IMR-90 (cell line): Measurements from ENCODE around the gene DHCR7. TPM values are rescaled to one million over a fixed set of nuclear protein-coding genes. Genes with fewer than 3 reads are reported as not detected.

Experiments
- ATAC-seq: fragments of 200-7000 bp; cut with Tn5 transposase; 2 replicates; pipeline ENCODE4 v1.9.1; 2020; ENCODE audit warnings: low read depth, mild to moderate bottlenecking, moderate library complexity
- BruUV-seq: library from RNA; stranded (reverse); fragments of 400-500 nt; replicated peaks from 2 replicates; lab custom pipeline; 2021; lab: Mats Ljungman, UMichigan
- CTCF ChIA-PET: fragments of 300-600 bp; formaldehyde crosslinking; extraction: SDS; loops from one replicate; lab custom pipeline; 2021; ENCODE audit warnings: antibody characterized with exemption; lab: Yijun Ruan, JAX
- POLR2A ChIA-PET: fragments of 300-600 bp; sonication (Branson Sonifier 250); formaldehyde crosslinking; loops from one replicate; lab custom pipeline; 2022; ENCODE audit warnings: antibody characterized with exemption; ENCODE audit not compliant: unreplicated experiment; lab: Charles Lee
- DNase-seq: peaks from one replicate; pipeline ENCODE4 v3.0.0; 2013
- H2AFZ ChIP-seq: replicated peaks from 2 replicates; pipeline ENCODE3; 2013; ENCODE audit warnings: low read length, mild to moderate bottlenecking; ENCODE audit not compliant: poor library complexity
- H2AK5ac ChIP-seq: 2 replicates; pipeline ENCODE4 v1.6.1; 2013; ENCODE audit warnings: low read depth, low read length, inconsistent platforms
- H2AK9ac ChIP-seq: replicated peaks from 2 replicates; pipeline ENCODE3; 2013; ENCODE audit warnings: mild to moderate bottlenecking, low read depth, low read length, moderate library complexity; ENCODE audit not compliant: poor library complexity
- H2BK120ac ChIP-seq: 2 replicates; pipeline ENCODE4 v1.6.1; 2013; ENCODE audit warnings: low read depth, low read length, inconsistent platforms
- H2BK15ac ChIP-seq: 3 replicates; pipeline ENCODE4 v1.6.1; 2013; ENCODE audit warnings: low read depth, low read length, inconsistent platforms
- H2BK20ac ChIP-seq: 2 replicates; pipeline ENCODE4 v1.6.1; 2013; ENCODE audit warnings: low read depth, mild to moderate bottlenecking, inconsistent platforms, low read length, moderate library complexity
- H2BK5ac ChIP-seq: 2 replicates; pipeline ENCODE4 v1.6.1; 2013; ENCODE audit warnings: mild to moderate bottlenecking, low read depth, low read length, inconsistent platforms; ENCODE audit not compliant: poor library complexity, severe bottlenecking
- H3K14ac ChIP-seq: replicated peaks from 2 replicates; pipeline ENCODE4 v1.6.1; 2013; ENCODE audit warnings: low read depth, low read length, inconsistent platforms
- H3K18ac ChIP-seq: 2 replicates; pipeline ENCODE4 v1.6.1; 2013; ENCODE audit warnings: low read depth, low read length, control low read depth
- H3K23ac ChIP-seq: 2 replicates; pipeline ENCODE4 v1.6.1; 2013; ENCODE audit warnings: low read depth, low read length, inconsistent platforms
- H3K27ac ChIP-seq: 2 replicates; pipeline ENCODE4 v1.5.1; 2013; ENCODE audit warnings: mild to moderate bottlenecking, control low read depth, low read length; ENCODE audit not compliant: insufficient read depth
- H3K27me3 ChIP-seq: 2 replicates; pipeline ENCODE4 v1.6.1; 2013; ENCODE audit warnings: low read length; ENCODE audit not compliant: control insufficient read depth, insufficient read depth
- H3K36me3 ChIP-seq: 2 replicates; pipeline ENCODE4 v1.6.1; 2013; ENCODE audit warnings: low read length, mixed read lengths; ENCODE audit not compliant: control insufficient read depth, insufficient read depth
- H3K4ac ChIP-seq: 2 replicates; pipeline ENCODE4 v1.6.1; 2013; ENCODE audit warnings: low read depth, low read length, inconsistent platforms
- H3K4me1 ChIP-seq: 2 replicates; pipeline ENCODE4 v1.6.1; 2013; ENCODE audit warnings: low read length, mixed read lengths; ENCODE audit not compliant: control insufficient read depth, insufficient read depth
- H3K4me2 ChIP-seq: 2 replicates; pipeline ENCODE4 v1.6.1; 2013; ENCODE audit warnings: low read depth, mild to moderate bottlenecking, control low read depth, low read length, moderate library complexity
- H3K4me3 ChIP-seq: 2 replicates; pipeline ENCODE4 v1.5.1; 2013; ENCODE audit warnings: low read depth, mild to moderate bottlenecking, control low read depth, low read length, moderate library complexity; ENCODE audit not compliant: insufficient read depth
- H3K56ac ChIP-seq: 2 replicates; pipeline ENCODE4 v1.6.1; 2013; ENCODE audit warnings: low read length, inconsistent platforms; ENCODE audit not compliant: insufficient read depth; ENCODE audit errors: extremely low read depth
- H3K79me1 ChIP-seq, 2 experiments: 2 replicates each; pipeline ENCODE4 v1.6.1; 2013; ENCODE audit warnings: low read length in 2 of 2, inconsistent platforms in 1 of 2, low read depth in 1 of 2
- H3K9ac ChIP-seq: 2 replicates; pipeline ENCODE4 v1.6.1; 2013; ENCODE audit warnings: low read depth, low read length, control low read depth
- H3K9me1 ChIP-seq: 2 replicates; pipeline ENCODE4 v1.6.1; 2013; ENCODE audit warnings: low read length, inconsistent platforms; ENCODE audit not compliant: insufficient read depth
- H3K9me3 ChIP-seq: 2 replicates; pipeline ENCODE4 v1.6.1; 2013; ENCODE audit warnings: low read length; ENCODE audit not compliant: control insufficient read depth, insufficient read depth
- H4K20me1 ChIP-seq: 2 replicates; pipeline ENCODE4 v1.6.1; 2013; ENCODE audit warnings: low read length, inconsistent platforms; ENCODE audit not compliant: insufficient read depth
- H4K5ac ChIP-seq: 2 replicates; pipeline ENCODE4 v1.6.1; 2013; ENCODE audit warnings: mild to moderate bottlenecking, low read depth, low read length, control low read depth
- H4K8ac ChIP-seq, 2 experiments: 2 replicates each; pipeline ENCODE4 v1.6.1; 2013; ENCODE audit warnings: low read depth in 2 of 2, low read length in 2 of 2, control low read depth in 1 of 2, inconsistent platforms in 1 of 2
- H4K91ac ChIP-seq: 2 replicates; pipeline ENCODE4 v1.6.1; 2013; ENCODE audit warnings: low read depth, low read length, inconsistent platforms; ENCODE audit not compliant: insufficient read depth
- BHLHE40 ChIP-seq: fragments of 150-350 bp; IDR thresholded peaks from 2 replicates; pipeline ENCODE4 v1.6.1; 2016; ENCODE audit warnings: mild to moderate bottlenecking, low read depth, low read length
- CHD1 ChIP-seq: IDR thresholded peaks from 2 replicates; pipeline ENCODE4 v1.6.1; 2012; ENCODE audit warnings: low read depth, low read length, improper control_type of control experiment
- ELK1 ChIP-seq: fragments of 150-350 bp; IDR thresholded peaks from 2 replicates; pipeline ENCODE4 v1.6.1; 2016; ENCODE audit warnings: low read depth, mild to moderate bottlenecking, low read length, moderate library complexity, borderline replicate concordance
- MAZ ChIP-seq: IDR thresholded peaks from 2 replicates; pipeline ENCODE4 v1.6.1; 2012; ENCODE audit warnings: low read depth, mild to moderate bottlenecking, low read length, improper control_type of control experiment, moderate library complexity, borderline replicate concordance
- NFE2L2 ChIP-seq: fragments of 150-350 bp; IDR thresholded peaks from 2 replicates; pipeline ENCODE4 v1.6.1; 2016; ENCODE audit warnings: low read depth, mild to moderate bottlenecking, low read length
- POLR2A ChIP-seq: IDR thresholded peaks from 2 replicates; pipeline ENCODE4 v1.6.1; 2012; ENCODE audit warnings: mild to moderate bottlenecking, low read depth, low read length
- RAD21 ChIP-seq: IDR thresholded peaks from 2 replicates; pipeline ENCODE4 v1.6.1; 2012; ENCODE audit warnings: low read length, improper control_type of control experiment
- WGBS, 2 experiments: methylation state at CpG; one replicate each; pipeline versions ENCODE4 v1.1.5 to v1.1.7; 2013; ENCODE audit warnings: missing lambda C conversion rate in 2 of 2; ENCODE audit not compliant: insufficient read length in 1 of 2; ENCODE audit errors: extremely low coverage in 2 of 2; 5-methylcytosine and 5-hydroxymethylcytosine counted together
- dilution Hi-C: fragments of 300-500 bp; cut with HindIII; formaldehyde crosslinking; loops from one replicate; pipeline ENCODE4 v1.14.3; 2018; ENCODE audit warnings: low sequenced_read_pairs; ENCODE audit not compliant: unreplicated experiment
- in situ Hi-C: fragments of 300-500 bp; cut with MboI; formaldehyde crosslinking; loops from 3 replicates; pipeline ENCODE4 v1.14.3; 2019; ENCODE audit warnings: low sequenced_read_pairs, inconsistent platforms, mixed read lengths
- intact Hi-C: fragments of 100-400 bp; cut with micrococcal nuclease; formaldehyde crosslinking; loops from 2 replicates; pipeline ENCODE4 v1.10.0; 2022
- polyA plus RNA-seq, 3 experiments: library from polyadenylated mRNA; depleted of rRNA; stranded (reverse); fragments of >200 nt; gene quantifications; 2 replicates each; pipeline ENCODE4 v1.2.3, GENCODE V29; 2012; ENCODE audit warnings: low replicate concordance in 1 of 3
- total RNA-seq: library from RNA; depleted of rRNA; stranded (reverse); fragments of >200 nt; gene quantifications from 2 replicates; pipeline ENCODE4 v1.2.3, GENCODE V29; 2012

Gene DHCR7
- total and polyA plus RNA-seq, 2 of the 4 experiments (the other 2 are of a cell fraction), result 22.0 to 43.3 TPM

- Histone ChIP-seq H2AFZ (no peak overlapping the region), H3K79me1 (no peaks in the 10 kb centered on the region), H3K36me3 (no peaks in the 10 kb centered on the region), H3K9ac (no peak overlapping the region), H3K4ac (no peak overlapping the region), H2BK5ac (no peak overlapping the region), H3K18ac (no peak overlapping the region), H4K5ac (no peak overlapping the region), H2AK5ac (no peak overlapping the region), H2AK9ac (no peak overlapping the region), H3K23ac (no peak overlapping the region), H2BK20ac (no peak overlapping the region), H3K4me2 (no peak overlapping the region), H3K27me3 (peaks cover 59% of the 10 kb centered on the region), H3K27ac (no peak overlapping the region), H3K4me1 (no peaks in the 10 kb centered on the region), H3K9me3 (peaks cover 13% of the 10 kb centered on the region; the same call in 1 of the 2 replicates), H3K14ac (no peak overlapping the region), H4K91ac (no peak overlapping the region), H3K4me3 (no peak overlapping the region), H4K8ac (no peak overlapping the region), H2BK120ac (no peak overlapping the region), H2BK15ac (no peak overlapping the region), H4K20me1 (no peaks in the 10 kb centered on the region), H3K56ac (no peak overlapping the region), H3K9me1 (no peaks in the 10 kb centered on the region)
- intact Hi-C loops, result no loop called here
- dilution Hi-C loops, result no loop called here
- ChIA-PET POLR2A (no interaction called here), CTCF (no interaction called here)
- no peak for TF ChIP-seq BHLHE40
- no peak for TF ChIP-seq RAD21
- TF ChIP-seq CHD1, result no peak
- no peak for TF ChIP-seq ELK1
- TF ChIP-seq NFE2L2, result no peak
- no peak for TF ChIP-seq MAZ
- no peak for TF ChIP-seq POLR2A
- BruUV-seq, result no TSS peak
- 52% methylated on average over 5 of the region's 7 CpGs; no CpG with 5 or more reads in 1 of the 2 experiments for WGBS, 2 experiments
- DNase-seq (no peak), ATAC-seq (no peak)
- in situ Hi-C loops, result no loop called here
These were observed 59.5 kb downstream of the DHCR7 start for GRCh38 chr11:71388637-71389235.
